C4-2B (cell line): ENCODE measurements around the gene SLC35E2B.

ENCODE experiments used
- ZFX ChIP-seq: fragments of 450-650 bp; IDR thresholded peaks from 2 replicates; pipeline ENCODE4 v1.6.1; 2017
- TF ChIP-seq, protein P1 (sequence below): fragments of 450-650 bp; conservative IDR thresholded peaks from 2 replicates; pipeline ENCODE4 v1.5.1; 2017; ENCODE audit warnings: mild to moderate bottlenecking

DNA sequence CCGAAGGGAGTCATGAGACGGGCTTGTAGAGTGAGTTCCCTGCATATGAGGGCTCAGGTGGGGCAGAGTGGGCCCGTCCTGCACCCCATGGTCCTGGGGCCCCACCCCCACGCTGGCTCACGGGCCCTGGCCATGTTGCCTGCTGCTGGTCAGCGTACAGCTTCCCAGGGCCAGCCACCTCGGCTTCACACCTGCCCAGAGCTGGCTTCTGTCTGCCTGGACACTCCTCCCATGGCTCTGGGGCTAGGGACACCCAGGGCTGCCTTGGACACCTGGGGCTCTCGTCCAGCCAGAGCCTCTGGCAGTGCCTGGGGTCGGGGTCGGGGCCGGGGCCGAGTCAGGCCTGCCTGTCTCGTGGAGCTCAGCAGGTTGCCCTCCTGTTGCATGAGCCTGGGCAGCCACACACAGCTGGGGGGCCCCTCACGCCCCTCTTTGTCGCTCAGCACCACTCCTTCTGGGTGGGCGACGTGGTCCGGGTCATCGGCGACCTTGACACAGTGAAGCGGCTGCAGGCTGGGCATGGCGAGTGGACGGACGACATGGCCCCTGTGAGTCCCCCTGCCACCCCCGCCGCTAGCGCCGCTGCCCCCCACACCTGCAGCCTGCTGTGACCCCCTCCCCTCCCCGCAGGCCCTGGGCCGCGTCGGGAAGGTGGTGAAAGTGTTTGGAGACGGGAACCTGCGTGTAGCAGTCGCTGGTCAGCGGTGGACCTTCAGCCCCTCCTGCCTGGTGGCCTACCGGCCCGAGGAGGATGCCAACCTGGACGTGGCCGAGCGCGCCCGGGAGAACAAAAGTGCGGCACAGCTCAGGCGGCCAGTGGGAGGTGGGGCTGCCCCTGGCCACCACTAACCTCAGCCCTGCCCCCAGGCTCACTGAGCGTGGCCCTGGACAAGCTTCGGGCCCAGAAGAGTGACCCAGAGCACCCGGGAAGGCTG lies 66.1 kb downstream of the SLC35E2B start:
- TF ChIP-seq, protein P1, sequence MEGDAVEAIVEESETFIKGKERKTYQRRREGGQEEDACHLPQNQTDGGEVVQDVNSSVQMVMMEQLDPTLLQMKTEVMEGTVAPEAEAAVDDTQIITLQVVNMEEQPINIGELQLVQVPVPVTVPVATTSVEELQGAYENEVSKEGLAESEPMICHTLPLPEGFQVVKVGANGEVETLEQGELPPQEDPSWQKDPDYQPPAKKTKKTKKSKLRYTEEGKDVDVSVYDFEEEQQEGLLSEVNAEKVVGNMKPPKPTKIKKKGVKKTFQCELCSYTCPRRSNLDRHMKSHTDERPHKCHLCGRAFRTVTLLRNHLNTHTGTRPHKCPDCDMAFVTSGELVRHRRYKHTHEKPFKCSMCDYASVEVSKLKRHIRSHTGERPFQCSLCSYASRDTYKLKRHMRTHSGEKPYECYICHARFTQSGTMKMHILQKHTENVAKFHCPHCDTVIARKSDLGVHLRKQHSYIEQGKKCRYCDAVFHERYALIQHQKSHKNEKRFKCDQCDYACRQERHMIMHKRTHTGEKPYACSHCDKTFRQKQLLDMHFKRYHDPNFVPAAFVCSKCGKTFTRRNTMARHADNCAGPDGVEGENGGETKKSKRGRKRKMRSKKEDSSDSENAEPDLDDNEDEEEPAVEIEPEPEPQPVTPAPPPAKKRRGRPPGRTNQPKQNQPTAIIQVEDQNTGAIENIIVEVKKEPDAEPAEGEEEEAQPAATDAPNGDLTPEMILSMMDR: no peak
- no peak for TF ChIP-seq ZFX
